H1 (cell line): ENCODE data around the gene SNAP29. TPM values are rescaled to one million over a fixed set of nuclear protein-coding genes. Genes with fewer than 3 reads are reported as not detected.

Experiments
- CREB1 ChIP-seq: IDR thresholded peaks from 2 replicates; pipeline ENCODE4 v1.6.1; 2012; ENCODE audit warnings: inconsistent platforms
- JUND ChIP-seq: IDR thresholded peaks from 2 replicates; pipeline ENCODE4 v1.6.1; 2011; ENCODE audit warnings: mild to moderate bottlenecking, improper control_type of control experiment, low read length
- RBBP5 ChIP-seq: IDR thresholded peaks from 2 replicates; pipeline ENCODE4 v1.7.1; 2012; ENCODE audit warnings: low read depth, mild to moderate bottlenecking, inconsistent platforms, low read length, moderate library complexity, borderline replicate concordance
- SIN3A ChIP-seq, 2 experiments: IDR thresholded peaks in 1 of 2; conservative IDR thresholded peaks in 1 of 2; 2 replicates each; pipeline ENCODE4 v1.6.1; 2011 to 2012; ENCODE audit warnings: low read length in 2 of 2, improper control_type of control experiment in 1 of 2, low read depth in 1 of 2, mild to moderate bottlenecking in 1 of 2
- SUZ12 ChIP-seq: fragments of 200-600 bp; sonication (generic); IDR thresholded peaks from 2 replicates; pipeline ENCODE4 v1.6.1; 2012; ENCODE audit warnings: mild to moderate bottlenecking, inconsistent platforms, low read length, moderate library complexity, mixed read lengths
- polyA plus RNA-seq, 7 experiments: library from polyadenylated mRNA; depleted of rRNA in 3 of 7; stranded (reverse) in 5 of 7; unstranded in 2 of 7; fragments of >200 nt in 5 of 7; fragments of 200-250 nt in 2 of 7; gene quantifications; 1 replicate in 5 of 7; 2 replicates in 1 of 7; 4 replicates in 1 of 7; pipeline versions ENCODE4 v1.2.1 to v1.2.3, GENCODE V29; 2011 to 2013; ENCODE audit warnings: missing spikeins in 2 of 7, mixed read lengths in 2 of 7
- total RNA-seq: library from RNA; stranded (reverse); fragmentation: NEBNext Ultra II Directional; extraction: Animal tissue kit (Norgen Biotek cat#: 25700); gene quantifications from 2 replicates; pipeline ENCODE4 v1.2.1, GENCODE V29; 2021

Gene SNAP29
- total and polyA plus RNA-seq, 2 of the 8 experiments (the other 6 are each of a cell fraction or from before 2014, with no cell fraction given) = 11.8 to 15.0 TPM

GRCh38 chr22:20834206-20834605, 24.6 kb upstream of the SNAP29 start (continued):
- TF ChIP-seq JUND (no peak), SUZ12 (no peak), SIN3A (conservative IDR thresholded peaks at IDR 0.05 in 1 of 2, IDR thresholded peaks at IDR 0.05 in 1 of 2; ENCODE audit: low read depth in 1 of 2, low read length in 2 of 2) (no peak), CREB1 (no peak), RBBP5 (no peak)
